ENCODE data around the gene UNC5CL.

The UNC5CL gene

DNA sequence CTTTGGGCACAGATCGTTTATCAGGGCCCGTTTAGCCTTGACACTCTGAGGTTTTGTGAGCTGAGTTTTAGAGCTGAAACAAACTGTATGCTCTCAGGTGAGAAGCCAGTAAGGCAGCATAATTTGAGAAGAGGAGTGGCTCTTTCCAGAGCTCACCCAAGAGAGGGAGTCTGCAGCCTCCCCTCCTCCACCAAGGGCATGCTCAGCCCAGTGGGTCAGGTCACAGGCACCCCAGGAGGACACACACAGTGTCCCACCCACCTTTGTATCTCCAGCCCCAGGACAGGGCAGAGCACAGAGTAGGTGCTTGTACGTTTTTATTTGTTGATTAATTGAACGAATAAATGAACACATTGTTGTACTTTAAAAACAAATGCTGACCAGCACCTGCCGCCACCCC, 6.6 kb upstream of the UNC5CL start:
- TF ChIP-seq, protein P1, sequence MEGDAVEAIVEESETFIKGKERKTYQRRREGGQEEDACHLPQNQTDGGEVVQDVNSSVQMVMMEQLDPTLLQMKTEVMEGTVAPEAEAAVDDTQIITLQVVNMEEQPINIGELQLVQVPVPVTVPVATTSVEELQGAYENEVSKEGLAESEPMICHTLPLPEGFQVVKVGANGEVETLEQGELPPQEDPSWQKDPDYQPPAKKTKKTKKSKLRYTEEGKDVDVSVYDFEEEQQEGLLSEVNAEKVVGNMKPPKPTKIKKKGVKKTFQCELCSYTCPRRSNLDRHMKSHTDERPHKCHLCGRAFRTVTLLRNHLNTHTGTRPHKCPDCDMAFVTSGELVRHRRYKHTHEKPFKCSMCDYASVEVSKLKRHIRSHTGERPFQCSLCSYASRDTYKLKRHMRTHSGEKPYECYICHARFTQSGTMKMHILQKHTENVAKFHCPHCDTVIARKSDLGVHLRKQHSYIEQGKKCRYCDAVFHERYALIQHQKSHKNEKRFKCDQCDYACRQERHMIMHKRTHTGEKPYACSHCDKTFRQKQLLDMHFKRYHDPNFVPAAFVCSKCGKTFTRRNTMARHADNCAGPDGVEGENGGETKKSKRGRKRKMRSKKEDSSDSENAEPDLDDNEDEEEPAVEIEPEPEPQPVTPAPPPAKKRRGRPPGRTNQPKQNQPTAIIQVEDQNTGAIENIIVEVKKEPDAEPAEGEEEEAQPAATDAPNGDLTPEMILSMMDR (IDR thresholded peaks at IDR 0.05; ENCODE audit: low read depth, low read length), result no peak
- no peak overlapping the region for H3K4me3 ChIP-seq (ENCODE audit: low read depth, low read length)

DNA sequence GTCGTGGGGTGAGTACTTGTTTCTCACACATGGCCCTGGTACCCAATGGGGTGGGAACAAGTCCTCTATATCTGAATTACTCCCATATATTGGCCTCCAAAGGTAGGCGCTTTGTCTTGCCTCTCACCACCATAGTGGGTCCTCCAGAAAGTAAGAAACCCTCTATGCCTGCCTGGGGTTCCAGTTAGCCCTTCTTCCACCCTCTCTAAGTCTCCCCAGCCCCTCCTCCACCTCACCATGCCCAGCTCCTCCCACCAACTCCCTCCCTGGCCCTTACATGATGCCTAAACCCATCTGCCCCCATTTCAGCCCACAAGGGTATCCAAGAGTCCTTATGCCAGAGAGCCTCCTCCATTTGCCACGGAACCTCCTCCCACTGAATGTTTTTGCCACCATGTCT, 4.1 kb upstream of the UNC5CL start:
- no peak overlapping the region for H3K4me3 ChIP-seq (ENCODE audit: low read depth, low read length)
- TF ChIP-seq, protein P1 (IDR thresholded peaks at IDR 0.05; ENCODE audit: low read depth, low read length), result no peak

DNA sequence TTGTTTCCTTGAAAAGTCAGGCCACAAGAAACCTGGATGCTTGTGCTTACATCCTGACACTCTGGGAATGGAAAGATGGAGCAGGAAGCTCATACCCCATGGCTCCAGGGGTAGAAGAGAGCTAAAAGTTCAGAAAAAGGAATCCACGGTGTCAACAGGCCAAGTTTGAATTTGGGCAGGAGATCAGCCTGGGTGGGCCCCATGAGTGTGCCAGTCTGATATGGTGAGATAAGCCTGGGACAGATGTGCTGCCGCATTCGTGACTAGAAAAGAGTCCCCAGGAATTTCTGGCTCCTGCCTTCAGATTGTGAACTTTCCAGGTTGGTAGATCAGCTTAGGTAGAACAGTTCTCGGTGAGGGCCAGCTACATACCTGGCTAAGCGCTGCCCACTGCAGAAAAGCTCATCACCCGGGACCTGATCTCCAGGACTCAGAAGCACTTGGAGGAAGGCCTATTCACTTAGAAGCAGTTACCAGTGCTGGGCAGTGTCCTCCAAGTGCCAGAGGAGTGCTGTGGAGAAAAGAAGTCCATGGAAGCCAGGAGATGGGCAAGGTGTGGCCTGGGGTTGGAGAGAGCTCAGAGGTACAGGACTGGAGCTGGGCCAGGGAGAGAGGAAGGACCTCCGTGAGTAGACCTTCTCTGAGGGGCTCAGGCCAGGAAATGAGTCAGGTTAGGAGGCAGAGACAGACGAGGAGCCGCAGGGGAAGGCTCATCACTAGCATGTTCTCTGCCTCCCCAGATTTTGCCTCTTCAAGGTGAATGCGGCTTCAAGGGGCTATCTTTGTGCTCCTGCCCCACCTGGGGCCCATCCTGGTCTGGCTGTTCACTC, 3.4 kb upstream of the UNC5CL start, which contains the start of gene TSPO2:
TSPO2 (plus strand) TSS at position 242 of the 830 bp plus-strand sequence; CDS start at position 761, 519 bp downstream.
- TF ChIP-seq, protein P1 (IDR thresholded peaks at IDR 0.05; ENCODE audit: low read depth, low read length), result no peak

DNA sequence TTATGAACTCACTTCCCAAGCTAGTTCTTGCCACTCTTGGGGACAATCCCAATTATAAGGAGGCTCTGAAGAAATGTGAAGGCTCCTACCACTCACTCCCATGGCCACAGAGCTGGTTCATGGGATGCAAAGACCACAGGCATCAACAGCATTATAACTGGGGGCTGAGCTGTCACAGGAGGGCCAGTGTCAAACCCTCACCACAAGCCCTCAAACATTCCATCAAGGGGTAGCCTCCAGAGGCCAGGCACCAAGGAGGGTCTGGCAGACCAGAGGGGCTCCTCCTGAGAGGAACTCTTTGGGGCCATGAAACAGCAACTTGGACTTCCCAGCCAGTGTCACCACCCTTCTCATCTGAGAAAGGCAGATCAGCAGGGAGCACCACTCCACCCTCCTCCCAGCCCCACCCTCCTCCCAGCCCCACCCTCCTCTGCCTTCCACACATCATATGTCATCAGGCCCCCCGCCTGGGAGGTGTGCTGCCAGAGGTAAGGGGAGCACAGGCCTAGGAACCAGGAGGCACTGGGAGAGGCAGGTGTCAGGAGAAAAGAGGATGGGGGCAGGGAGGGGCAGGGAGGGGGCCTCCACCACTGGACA, 2.0 kb upstream of the UNC5CL start:
- TF ChIP-seq, protein P1 (IDR thresholded peaks at IDR 0.05; ENCODE audit: low read depth, low read length), result no peak
- H3K4me3 ChIP-seq (ENCODE audit: low read depth, low read length), result no peak overlapping the region

More for the DNA sequence above, 3.4 kb upstream of the UNC5CL start, which contains the start of gene TSPO2:
- H3K4me3 ChIP-seq (ENCODE audit: low read depth, low read length), result no peak within 1 kb of the TSS

DNA sequence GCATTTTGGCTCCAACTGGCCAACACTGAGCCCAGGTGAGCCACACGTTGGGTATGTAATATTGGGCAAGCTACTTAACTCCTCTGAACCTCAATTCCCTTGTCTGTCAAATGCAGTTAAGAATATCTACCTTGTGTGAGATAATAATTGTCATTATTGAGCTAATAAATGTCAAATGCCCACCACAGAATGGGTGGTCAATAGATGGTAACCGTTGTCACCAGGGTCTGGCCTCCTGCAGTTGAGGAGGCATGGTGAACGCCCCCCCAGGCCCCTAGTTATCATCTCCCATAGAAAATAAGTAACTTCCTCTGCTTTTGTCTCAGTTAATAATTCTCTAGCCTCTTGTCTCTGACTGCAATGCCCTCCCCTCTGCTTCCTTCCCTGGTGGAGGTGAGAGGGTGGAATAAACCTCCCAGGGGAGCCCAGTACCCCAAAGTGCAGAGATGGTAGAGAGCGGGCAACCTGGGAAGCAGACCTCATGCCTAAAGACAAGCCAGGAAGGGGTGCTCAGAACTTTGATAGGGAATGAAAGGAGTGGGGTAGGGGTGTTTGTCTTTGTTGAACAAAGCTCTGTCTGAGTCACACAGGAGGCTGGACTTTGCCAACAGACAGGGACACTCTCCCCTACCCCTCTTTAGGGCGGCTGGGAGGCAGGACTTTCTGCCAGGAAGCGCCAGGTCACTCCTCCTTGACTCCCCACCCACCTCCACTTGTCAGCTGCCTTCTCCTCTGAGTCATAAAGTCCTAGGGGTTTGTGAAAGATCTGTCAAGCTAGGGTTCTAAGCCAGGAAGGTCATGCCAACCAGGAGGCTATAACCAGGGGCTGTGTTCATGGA, 1.3 kb upstream of the UNC5CL start:
- TF ChIP-seq, protein P1 (IDR thresholded peaks at IDR 0.05; ENCODE audit: low read depth, low read length), result no peak
- H3K4me3 ChIP-seq (ENCODE audit: low read depth, low read length), result no peak overlapping the region

DNA sequence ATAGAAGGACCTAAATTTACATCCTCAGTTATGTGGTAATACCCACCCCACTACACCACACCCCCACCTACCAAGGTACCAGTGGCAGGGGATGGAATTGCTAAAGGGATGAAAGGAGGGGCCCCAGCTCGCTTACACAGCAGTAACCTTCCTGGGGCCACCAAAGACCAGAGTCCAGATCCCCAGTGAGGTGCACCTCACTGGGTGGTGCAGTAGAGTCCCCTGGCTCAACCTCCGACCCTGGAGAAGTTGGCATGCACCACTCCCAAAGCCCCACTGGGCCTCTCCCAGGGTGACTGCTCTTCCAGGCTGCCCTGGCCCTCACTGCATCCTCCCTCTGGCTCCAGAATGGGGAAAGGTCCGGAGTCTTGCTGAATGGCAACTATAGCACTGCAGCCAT, 816 bp downstream of the UNC5CL start:
- TF ChIP-seq, protein P1 (IDR thresholded peaks at IDR 0.05; ENCODE audit: low read depth, low read length), result no peak
- H3K4me3 ChIP-seq (ENCODE audit: low read depth, low read length), result no peak overlapping the region

Data from WI38 (cell line).